Right lobe of liver (tissue), 6 donors: Measurements from ENCODE around the gene PAX5. TPM values are rescaled to one million over a fixed set of nuclear protein-coding genes. Genes with fewer than 3 reads are reported as not detected.

Experiments used
- ATAC-seq, 4 donors: fragments of 200-7000 bp; cut with Tn5 transposase; one replicate each; pipeline ENCODE4 v1.9.1; 2020; ENCODE audit warnings: mild to moderate bottlenecking in 4 of 4, moderate library complexity in 4 of 4
- DNase-seq, 3 donors: peaks; one replicate each; pipeline ENCODE4 v3.0.0-alpha.2; 2020
- H3K27ac ChIP-seq, 3 donors: fragments of 200-600 bp; one replicate each; pipeline ENCODE4 v1.8.0; 2022
- H3K27me3 ChIP-seq, 2 donors: fragments of 200-600 bp; one replicate each; pipeline ENCODE4 v1.8.0; 2022
- H3K36me3 ChIP-seq, 4 donors: fragments of 200-600 bp; sonication (generic) in 1 of 4; one replicate each; pipeline versions ENCODE4 v1.5.1 to v1.8.0; 2017 to 2022; ENCODE audit warnings: control low read depth in 1 of 4
- H3K4me1 ChIP-seq, 4 donors: fragments of 200-600 bp; sonication (generic) in 1 of 4; one replicate each; pipeline versions ENCODE4 v1.5.1 to v1.8.0; 2017 to 2022; ENCODE audit warnings: control low read depth in 1 of 4
- H3K4me3 ChIP-seq, 3 donors: fragments of 200-600 bp; one replicate each; pipeline ENCODE4 v1.8.0; 2022
- H3K9me3 ChIP-seq, 4 donors: fragments of 200-600 bp; sonication (generic) in 1 of 4; one replicate each; pipeline versions ENCODE4 v1.5.1 to v1.8.0; 2017 to 2022; ENCODE audit warnings: control low read depth in 1 of 4
- POLR2A ChIP-seq: fragments of 450-650 bp; IDR thresholded peaks from one replicate; pipeline ENCODE4 v1.6.1; 2017; ENCODE audit warnings: antibody characterized with exemption, mild to moderate bottlenecking
- WGBS: methylation state at CpG from one replicate; pipeline ENCODE4 v1.1.6; 2018; ENCODE audit warnings: low coverage, low lambda C conversion rate; ENCODE audit not compliant: insufficient coverage; ENCODE audit errors: missing lambda C conversion rate; 5-methylcytosine and 5-hydroxymethylcytosine counted together
- intact Hi-C, 2 donors: fragments of 100-400 bp; cut with DNase I; formaldehyde crosslinking; loops; one replicate each; pipeline versions ENCODE4 v1.11.2 to v1.14.1; 2022
- total RNA-seq, 6 experiments: library from RNA; depleted of rRNA in 2 of 6; stranded (reverse); fragments of >200 nt in 2 of 6; fragmentation: NEBNext Ultra II Directional in 3 of 6; extraction: Animal tissue kit (Norgen Biotek cat#: 25700) in 3 of 6; gene quantifications; one replicate each; pipeline versions ENCODE4 v1.1.0 to v1.2.4, GENCODE V29; 2016 to 2023
- TF ChIP-seq, protein P1 (sequence below), 4 donors: fragments of 200-600 bp in 3 of 4; fragments of 450-650 bp in 1 of 4; IDR thresholded peaks; one replicate each; pipeline versions ENCODE4 v1.5.1 to v1.8.0; 2016 to 2022; ENCODE audit warnings: antibody characterized with exemption in 4 of 4, mild to moderate bottlenecking in 2 of 4
- donor health status: DM: no; HTN: yes; CAD: no.
- donor health status: DM: no; HTN: no; CAD: no.
- donor health status: DM: no; HTN: no; CAD: no.
- donor health status: DM: no; HTN: yes; CAD: no.
- donor health status: DM: no; HTN: yes; CAD: no.

The PAX5 gene
- total RNA-seq, 6 experiments from 2014 or later, result 0.12 to 0.18 TPM; not detected in 4

DNA sequence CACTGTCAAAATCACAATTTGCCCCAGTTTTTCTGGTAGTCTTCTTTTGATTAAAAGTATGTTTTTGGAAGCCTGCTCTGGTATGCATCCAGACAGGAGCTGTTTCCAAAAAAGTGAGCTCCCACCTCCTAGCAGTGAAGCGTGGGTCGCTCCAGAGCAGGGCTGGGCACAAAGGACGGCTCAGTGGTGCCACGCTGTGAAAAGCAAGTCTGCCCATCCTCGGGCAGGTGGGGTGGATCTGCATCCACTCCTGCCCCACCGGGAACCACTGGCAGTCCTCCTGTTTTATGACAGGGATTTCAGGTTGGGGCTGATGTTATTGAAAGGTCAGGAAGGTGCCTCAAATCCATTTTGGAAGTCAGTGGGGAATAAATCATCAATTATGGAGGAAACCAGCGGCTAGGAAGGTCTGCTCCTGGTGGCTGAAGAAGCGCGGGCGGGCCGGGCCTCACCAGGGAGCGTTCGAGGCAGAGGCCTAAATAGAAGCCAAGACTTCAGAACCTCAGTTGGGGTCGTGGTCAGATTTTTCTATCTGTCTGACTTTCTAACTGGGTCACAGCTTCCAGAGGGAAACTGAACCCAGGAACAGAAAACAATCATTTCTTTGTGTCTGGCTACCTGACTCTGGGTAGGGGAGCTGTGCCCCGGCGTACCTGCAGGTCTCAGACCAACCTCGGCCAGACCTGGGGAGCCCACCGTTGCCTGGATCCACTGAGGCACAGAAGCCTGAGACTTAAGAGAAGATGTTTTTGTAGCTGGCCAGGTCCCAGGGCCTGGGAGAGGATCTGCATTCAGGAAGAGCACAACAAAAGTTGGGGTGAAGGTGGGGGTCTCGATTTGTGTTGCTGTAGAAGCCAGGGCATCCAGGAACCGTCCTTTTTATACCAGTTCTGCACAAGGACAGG lies 168.1 kb downstream of the PAX5 start:
- Histone ChIP-seq H3K4me1 (peaks cover 0 to 13% (median 4%) of the 10 kb centered on the region in 4 donors), H3K27ac (no peak overlapping the region), H3K27me3 (no peaks in the 10 kb centered on the region), H3K4me3 (no peak overlapping the region), H3K36me3 (no peaks in the 10 kb centered on the region), H3K9me3 (no peaks in the 10 kb centered on the region)
- intact Hi-C loops, result no loop called here
- peak in 1 of 3 donors; percentile 17 for DNase-seq
- WGBS, result 71% methylated on average over 6 of the region's 20 CpGs
- TF ChIP-seq, protein P1, sequence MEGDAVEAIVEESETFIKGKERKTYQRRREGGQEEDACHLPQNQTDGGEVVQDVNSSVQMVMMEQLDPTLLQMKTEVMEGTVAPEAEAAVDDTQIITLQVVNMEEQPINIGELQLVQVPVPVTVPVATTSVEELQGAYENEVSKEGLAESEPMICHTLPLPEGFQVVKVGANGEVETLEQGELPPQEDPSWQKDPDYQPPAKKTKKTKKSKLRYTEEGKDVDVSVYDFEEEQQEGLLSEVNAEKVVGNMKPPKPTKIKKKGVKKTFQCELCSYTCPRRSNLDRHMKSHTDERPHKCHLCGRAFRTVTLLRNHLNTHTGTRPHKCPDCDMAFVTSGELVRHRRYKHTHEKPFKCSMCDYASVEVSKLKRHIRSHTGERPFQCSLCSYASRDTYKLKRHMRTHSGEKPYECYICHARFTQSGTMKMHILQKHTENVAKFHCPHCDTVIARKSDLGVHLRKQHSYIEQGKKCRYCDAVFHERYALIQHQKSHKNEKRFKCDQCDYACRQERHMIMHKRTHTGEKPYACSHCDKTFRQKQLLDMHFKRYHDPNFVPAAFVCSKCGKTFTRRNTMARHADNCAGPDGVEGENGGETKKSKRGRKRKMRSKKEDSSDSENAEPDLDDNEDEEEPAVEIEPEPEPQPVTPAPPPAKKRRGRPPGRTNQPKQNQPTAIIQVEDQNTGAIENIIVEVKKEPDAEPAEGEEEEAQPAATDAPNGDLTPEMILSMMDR (IDR thresholded peaks at IDR 0.05), result no peak
- no peak for TF ChIP-seq POLR2A
- no peak for ATAC-seq

GRCh38 chr9:36864491-36865410 lies 169.3 kb downstream of the PAX5 start:
- Histone ChIP-seq H3K27me3 (no peaks in the 10 kb centered on the region), H3K27ac (no peak overlapping the region), H3K36me3 (no peaks in the 10 kb centered on the region), H3K4me3 (no peak overlapping the region), H3K4me1 (peaks cover 0 to 13% (median 4%) of the 10 kb centered on the region in 4 donors), H3K9me3 (no peaks in the 10 kb centered on the region)
- WGBS, result 62% methylated on average over 8 of the region's 31 CpGs
- no peak for TF ChIP-seq POLR2A
- TF ChIP-seq, protein P1 (IDR thresholded peaks at IDR 0.05), result no peak
- ATAC-seq (peak in 1 of 4 donors; percentile 7), DNase-seq (peak in 1 of 3 donors; percentile 38)
- intact Hi-C loops, result no loop called here

- 35% methylated on average over 14 of the region's 21 CpGs for WGBS
- intact Hi-C loops, result no loop called here
- Histone ChIP-seq H3K4me3 (no peak overlapping the region), H3K4me1 (peaks cover 0 to 5% (median under 1%) of the 10 kb centered on the region in 4 donors), H3K27ac (no peak overlapping the region), H3K9me3 (no peaks in the 10 kb centered on the region), H3K27me3 (no peaks in the 10 kb centered on the region), H3K36me3 (no peaks in the 10 kb centered on the region)
- ATAC-seq (peak; percentile 66 to 85 (median 81)), DNase-seq (peak in 2 of 3 donors; percentile 19 to 60)
- TF ChIP-seq, protein P1 (IDR thresholded peaks at IDR 0.05), result peak in 3 of 4 donors; percentile 62 to 65 (median 65)
- no peak for TF ChIP-seq POLR2A
Measured at GRCh38 chr9:36862206-36863145, 171.6 kb downstream of the PAX5 start.
